ENCODE data around the gene NT5C1A.

The NT5C1A gene

DNA sequence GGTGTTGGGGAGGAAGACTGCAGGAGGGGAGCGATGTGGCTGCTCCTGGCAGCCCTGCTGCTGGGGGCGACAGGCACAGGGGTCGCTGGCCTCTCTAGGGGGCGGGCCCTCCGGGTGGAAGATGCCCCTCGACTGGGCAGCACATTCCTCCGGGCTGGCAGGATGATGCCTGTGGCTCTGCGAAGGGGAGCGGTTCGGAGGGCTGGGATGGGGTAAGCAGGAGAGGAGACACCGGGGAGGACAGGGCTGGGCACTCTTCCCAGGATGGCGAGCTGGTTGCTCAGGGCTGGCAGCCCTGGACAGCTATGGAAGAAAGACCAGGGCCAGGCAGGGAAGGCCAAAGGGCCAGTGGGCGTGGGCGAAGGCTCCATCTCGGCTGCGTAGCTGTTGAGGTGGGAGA is 45.3 kb downstream of the NT5C1A start:
- Mint-ChIP-seq H3K27me3 (peaks cover 12% of the 10 kb centered on the region), H3K9me3 (no peaks in the 10 kb centered on the region), H3K27ac (no peak overlapping the region), H3K36me3 (ENCODE audit: low read depth) (no peaks in the 10 kb centered on the region), H3K4me1 (ENCODE audit: low read depth) (peaks cover 7% of the 10 kb centered on the region), H3K4me3 (no peak overlapping the region)

DNA sequence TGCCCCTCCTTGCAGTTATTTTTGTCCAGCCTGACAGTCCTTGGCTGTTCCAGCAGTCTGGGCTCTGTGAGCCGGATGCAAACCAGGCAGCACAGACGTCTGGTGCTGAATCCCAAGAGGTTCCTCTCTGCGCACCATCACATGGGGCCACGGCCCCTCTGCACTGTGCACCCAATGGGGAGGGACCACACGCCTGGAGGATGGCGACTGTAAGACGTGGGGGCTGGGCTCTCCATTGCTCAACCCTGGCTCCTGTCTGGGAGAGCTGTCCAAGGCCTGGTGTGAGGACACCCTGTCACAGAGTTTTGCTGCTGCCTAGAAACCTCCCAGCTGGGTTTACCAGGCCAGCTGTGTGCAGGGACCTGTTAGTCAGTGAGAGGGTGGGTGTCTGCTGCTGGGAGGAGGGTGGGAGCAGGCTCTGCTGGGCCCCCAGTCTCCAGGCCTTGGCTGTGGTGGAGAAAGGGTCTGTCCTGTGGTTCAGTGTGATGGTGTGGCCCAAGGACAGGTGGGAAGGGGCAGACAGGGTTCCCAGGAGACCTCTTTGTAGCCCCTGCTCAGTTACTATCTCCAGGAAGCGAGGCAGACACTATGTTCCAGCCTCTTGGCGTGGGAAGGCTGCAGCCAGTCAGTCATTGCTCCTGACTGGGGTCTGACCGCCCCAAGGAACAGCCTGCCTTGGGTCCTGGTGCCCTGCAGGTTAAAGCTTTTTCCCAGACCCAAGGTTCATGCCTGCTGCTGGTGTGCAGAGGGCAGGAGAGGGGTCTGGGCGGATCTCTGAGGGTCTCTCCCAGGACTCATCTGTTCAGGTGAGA is 46.2 kb downstream of the NT5C1A start:
- H3K27ac Mint-ChIP-seq, result no peak overlapping the region
- H3K4me3 Mint-ChIP-seq, result no peak overlapping the region
- peaks cover 12% of the 10 kb centered on the region for H3K27me3 Mint-ChIP-seq
- no peaks in the 10 kb centered on the region for H3K4me1 Mint-ChIP-seq (ENCODE audit: low read depth)
- H3K36me3 Mint-ChIP-seq (ENCODE audit: low read depth), result no peaks in the 10 kb centered on the region
- no peaks in the 10 kb centered on the region for H3K9me3 Mint-ChIP-seq

DNA sequence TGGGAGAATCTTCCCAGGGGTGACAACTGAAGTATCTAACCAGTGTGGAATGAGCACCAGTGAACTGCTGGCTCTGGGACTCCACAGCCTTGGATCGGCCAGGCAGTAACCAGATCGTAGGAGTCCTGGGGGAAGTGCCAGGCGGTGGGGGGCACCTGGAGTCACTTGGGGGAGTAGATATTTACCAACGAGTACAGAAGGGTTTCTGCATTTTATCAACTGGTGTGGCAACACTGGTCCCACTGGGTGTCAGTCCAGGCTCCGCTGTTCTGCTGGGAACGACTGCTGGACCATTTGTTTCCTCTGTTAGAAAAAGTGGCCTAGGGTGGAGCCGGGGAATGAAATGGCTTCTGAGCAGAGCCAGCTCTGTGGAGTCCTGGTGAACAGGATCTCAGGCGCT is 46.9 kb downstream of the NT5C1A start:
- no peaks in the 10 kb centered on the region for H3K4me1 Mint-ChIP-seq (ENCODE audit: low read depth)
- no peaks in the 10 kb centered on the region for H3K9me3 Mint-ChIP-seq

DNA sequence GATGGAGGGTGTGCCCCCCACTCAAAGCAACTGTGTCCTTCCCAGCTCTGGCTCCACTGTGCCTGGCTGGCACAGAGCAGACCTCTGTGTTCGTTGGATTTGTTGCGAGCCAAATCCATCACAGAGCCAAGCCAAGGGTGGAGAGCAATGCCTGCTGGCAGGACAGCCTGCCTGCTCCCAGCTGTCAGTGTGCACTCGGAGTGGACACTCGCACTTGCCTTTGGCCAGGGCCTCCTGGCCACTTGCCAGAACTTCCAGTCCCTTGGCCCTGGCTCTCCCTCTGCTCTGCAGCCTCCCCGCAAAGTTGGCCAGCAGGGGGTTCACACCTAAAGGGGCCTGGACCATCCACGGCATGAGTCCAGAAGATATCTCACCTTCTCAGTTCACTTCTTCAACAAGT is 48.9 kb downstream of the NT5C1A start:
- Mint-ChIP-seq H3K4me1 (ENCODE audit: low read depth) (no peaks in the 10 kb centered on the region), H3K4me3 (no peak overlapping the region), H3K27ac (no peak overlapping the region), H3K9me3 (no peaks in the 10 kb centered on the region), H3K36me3 (ENCODE audit: low read depth) (no peaks in the 10 kb centered on the region), H3K27me3 (peaks cover 12% of the 10 kb centered on the region)

More for the DNA sequence above, 46.9 kb downstream of the NT5C1A start:
- Mint-ChIP-seq H3K27me3 (peaks cover 12% of the 10 kb centered on the region), H3K36me3 (ENCODE audit: low read depth) (no peaks in the 10 kb centered on the region), H3K4me3 (no peak overlapping the region), H3K27ac (no peak overlapping the region)

DNA sequence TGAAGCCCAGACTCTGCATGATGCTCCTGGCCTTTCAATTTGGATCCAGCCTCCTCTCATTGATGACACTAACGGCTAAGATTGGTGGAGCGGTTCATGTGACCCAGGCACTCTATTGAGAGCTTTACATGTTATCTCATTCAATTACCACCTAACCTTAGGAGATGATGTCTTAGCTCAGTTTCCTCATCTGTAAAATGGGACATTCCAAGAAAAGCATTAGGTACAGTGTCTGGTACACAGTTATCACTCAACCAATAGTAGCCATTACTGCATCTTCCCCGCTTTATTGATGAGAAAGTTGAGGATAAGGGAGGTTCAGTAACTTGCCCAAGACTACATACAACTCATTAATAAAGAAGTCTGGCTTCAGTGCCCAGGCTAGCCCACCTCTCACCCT is 49.5 kb downstream of the NT5C1A start:
- Mint-ChIP-seq H3K9me3 (no peaks in the 10 kb centered on the region), H3K36me3 (ENCODE audit: low read depth) (no peaks in the 10 kb centered on the region)

DNA sequence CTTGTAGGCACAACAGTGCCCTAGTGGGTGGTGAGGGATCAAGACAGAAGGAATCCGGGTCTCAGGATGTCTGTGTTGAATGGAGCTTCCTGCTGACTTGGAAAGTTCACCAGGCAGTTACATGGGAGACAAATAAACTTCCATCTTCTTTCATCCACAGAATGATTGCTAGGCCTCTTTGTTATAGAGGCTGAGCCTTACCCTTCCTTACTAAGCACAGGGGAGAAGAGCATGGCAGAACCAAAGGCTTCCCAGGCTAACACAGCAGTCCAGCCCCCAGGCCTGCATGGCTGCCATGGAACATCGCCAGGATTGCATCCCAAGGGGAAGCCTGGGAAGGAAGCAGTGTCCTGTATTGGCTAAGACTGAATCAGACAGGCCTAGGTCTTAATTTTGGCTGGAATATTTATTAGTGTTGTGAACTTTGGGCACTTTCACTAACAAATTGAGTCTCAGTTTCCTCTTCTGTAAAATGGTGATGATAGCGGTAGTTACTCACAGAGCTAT is 51.2 kb downstream of the NT5C1A start:
- Mint-ChIP-seq H3K9me3 (no peaks in the 10 kb centered on the region), H3K27ac (no peak overlapping the region), H3K27me3 (peaks cover 12% of the 10 kb centered on the region), H3K4me3 (no peak overlapping the region), H3K36me3 (ENCODE audit: low read depth) (no peaks in the 10 kb centered on the region), H3K4me1 (ENCODE audit: low read depth) (no peaks in the 10 kb centered on the region)

More for the DNA sequence above, 49.5 kb downstream of the NT5C1A start:
- H3K27me3 Mint-ChIP-seq, result peaks cover 12% of the 10 kb centered on the region
- H3K4me3 Mint-ChIP-seq, result no peak overlapping the region
- no peaks in the 10 kb centered on the region for H3K4me1 Mint-ChIP-seq (ENCODE audit: low read depth)
- H3K27ac Mint-ChIP-seq, result no peak overlapping the region

DNA sequence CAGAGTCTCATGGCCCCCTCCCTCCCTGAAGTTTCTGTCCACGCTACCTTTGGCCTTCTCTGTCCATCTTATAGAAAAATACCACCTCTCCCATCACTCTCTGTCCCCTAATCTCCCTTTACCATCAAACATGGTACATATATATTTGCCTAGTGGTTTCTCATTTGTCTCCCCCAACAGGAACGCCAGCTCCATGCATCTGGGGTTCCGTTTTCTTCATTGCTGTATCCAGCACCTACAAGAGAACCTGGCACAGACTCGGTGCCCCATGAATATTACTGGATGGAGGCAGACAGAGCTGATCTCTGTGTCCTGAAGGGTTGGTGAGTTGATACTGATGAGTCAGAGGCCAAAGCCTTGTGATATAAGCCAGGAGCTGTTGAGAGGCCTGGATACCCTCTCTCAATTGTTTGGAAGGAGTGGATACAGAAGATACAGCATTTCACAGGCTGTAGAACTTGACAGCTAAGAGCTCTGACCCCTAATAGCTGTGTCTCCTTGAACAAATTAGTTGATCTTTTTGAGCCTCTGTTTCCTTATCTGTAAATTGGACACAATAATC is 54.3 kb downstream of the NT5C1A start:
- Mint-ChIP-seq H3K4me1 (ENCODE audit: low read depth) (no peaks in the 10 kb centered on the region), H3K9me3 (no peaks in the 10 kb centered on the region), H3K36me3 (ENCODE audit: low read depth) (no peaks in the 10 kb centered on the region), H3K4me3 (no peak overlapping the region), H3K27ac (no peak overlapping the region), H3K27me3 (no peaks in the 10 kb centered on the region)

DNA sequence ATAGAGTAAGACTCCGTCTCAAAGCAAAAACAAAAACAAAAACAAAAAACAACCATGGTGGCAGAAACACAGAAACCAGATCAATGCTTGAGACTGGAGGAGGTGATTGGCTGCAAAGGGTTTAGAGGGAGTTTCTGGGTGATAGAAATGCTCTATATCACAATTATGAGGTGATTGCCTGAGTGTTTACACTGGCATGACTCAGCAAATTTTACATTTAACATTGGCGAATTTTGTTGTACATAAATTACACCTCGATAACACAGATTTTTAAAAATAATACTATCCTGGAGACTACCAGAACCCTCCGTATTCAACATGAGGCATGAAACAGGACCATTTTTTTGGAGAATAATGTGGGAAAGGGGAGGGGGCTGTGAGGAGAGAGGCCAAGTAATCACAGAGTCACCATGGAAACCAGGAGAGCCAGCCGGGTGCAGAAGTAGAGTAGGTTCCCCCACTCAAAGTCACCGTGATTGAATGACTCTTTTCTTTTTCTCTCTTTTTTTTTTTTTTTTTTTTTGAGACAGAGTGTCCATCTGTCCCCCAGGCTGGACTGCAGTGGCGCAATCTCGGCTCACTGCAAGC is 56.7 kb downstream of the NT5C1A start:
- Mint-ChIP-seq H3K36me3 (ENCODE audit: low read depth) (no peaks in the 10 kb centered on the region), H3K27ac (no peak overlapping the region), H3K4me3 (no peak overlapping the region), H3K4me1 (ENCODE audit: low read depth) (no peaks in the 10 kb centered on the region), H3K9me3 (no peaks in the 10 kb centered on the region), H3K27me3 (no peaks in the 10 kb centered on the region)

DNA sequence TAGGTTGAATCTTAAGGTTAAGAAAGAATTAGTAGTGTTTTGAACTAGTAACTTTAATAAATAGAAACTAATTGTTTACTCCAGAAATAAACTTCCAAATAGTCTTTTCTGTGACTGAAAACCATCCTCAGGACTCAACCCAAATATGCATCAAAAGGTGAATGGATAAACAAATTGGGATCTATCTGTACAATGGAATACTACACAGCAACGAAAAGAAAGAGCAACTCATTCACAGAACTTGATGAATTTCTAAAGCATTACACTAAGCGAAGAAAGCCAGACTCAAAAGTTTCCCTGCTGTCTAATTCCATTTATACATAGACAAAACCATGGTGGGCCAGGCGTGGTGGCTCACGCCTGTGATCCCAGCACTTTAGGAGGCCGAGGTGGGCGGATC is 57.4 kb downstream of the NT5C1A start:
- Mint-ChIP-seq H3K27me3 (no peaks in the 10 kb centered on the region), H3K4me3 (no peak overlapping the region), H3K9me3 (no peaks in the 10 kb centered on the region), H3K4me1 (ENCODE audit: low read depth) (peaks cover 4% of the 10 kb centered on the region), H3K36me3 (ENCODE audit: low read depth) (no peaks in the 10 kb centered on the region), H3K27ac (no peak overlapping the region)

DNA sequence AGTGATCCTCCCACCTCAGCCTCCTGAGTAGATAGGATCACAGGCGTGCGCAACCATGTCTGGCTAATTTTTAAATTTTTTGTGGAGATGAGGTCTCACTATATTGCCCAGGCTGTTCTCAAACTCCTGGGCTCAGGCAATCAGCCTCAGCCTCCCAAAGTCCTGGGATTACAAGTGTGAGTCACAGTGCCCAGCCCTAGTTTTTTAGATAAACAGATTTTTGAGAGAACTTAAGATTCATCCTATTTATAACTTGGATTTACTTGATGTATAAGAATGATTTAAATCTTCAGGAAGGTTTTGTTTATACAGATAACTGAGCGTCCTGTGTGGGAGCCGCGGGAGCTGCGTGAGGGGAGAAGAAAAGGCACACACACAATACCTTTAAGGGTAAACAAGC is 58.7 kb downstream of the NT5C1A start:
- no peak overlapping the region for H3K27ac Mint-ChIP-seq
- H3K36me3 Mint-ChIP-seq (ENCODE audit: low read depth), result no peaks in the 10 kb centered on the region
- H3K27me3 Mint-ChIP-seq, result no peaks in the 10 kb centered on the region
- no peak overlapping the region for H3K4me3 Mint-ChIP-seq
- peaks cover 7% of the 10 kb centered on the region for H3K4me1 Mint-ChIP-seq (ENCODE audit: low read depth)
- H3K9me3 Mint-ChIP-seq, result no peaks in the 10 kb centered on the region

DNA sequence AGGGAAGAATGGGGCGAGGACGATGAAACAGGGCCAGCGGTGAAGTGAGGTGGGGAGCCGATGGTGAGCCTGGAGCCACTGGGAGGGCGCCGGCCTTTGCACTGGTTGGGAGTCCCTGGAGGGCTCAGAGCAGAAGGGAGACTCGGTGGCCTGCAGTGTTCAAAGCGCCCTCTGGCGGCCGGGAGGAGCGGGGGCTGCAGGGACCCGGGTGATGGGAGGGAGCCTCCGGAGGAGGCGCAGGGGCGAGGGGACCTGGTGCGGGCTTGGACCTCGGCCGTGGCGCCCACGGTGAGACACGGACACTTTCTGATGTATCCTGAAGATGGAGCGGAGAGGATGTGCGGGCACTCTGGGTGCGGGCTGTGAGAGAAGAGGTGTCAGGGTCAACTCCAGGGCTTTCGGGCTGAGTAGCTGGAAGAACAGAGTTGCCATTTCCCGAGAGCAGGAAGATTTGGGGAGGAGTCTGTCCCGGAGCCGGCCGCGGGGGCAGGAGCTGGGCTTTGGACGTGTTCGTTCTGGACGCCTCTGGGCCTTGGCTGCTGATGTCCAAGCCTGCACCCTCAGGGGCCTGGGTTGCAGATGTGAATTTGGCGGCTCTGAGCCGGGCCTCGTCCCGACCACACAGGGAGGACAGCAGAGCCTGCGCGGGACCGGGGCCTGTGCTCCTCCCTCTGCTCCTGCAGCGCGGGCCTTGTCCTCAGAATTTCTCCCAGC is 62.1 kb downstream of the NT5C1A start:
- H3K27ac Mint-ChIP-seq, result no peak overlapping the region
- H3K9me3 Mint-ChIP-seq, result no peaks in the 10 kb centered on the region
- H3K27me3 Mint-ChIP-seq, result peaks cover 1% of the 10 kb centered on the region
- H3K36me3 Mint-ChIP-seq (ENCODE audit: low read depth), result no peaks in the 10 kb centered on the region
- H3K4me3 Mint-ChIP-seq, result no peak overlapping the region
- H3K4me1 Mint-ChIP-seq (ENCODE audit: low read depth), result peaks cover 7% of the 10 kb centered on the region

Measured in stimulated activated naive CD8-positive, alpha-beta T cell treated with anti-CD3 and anti-CD28 coated beads, Interleukin-15, Interleukin-2, amounts not matched to agents 100 ng/mL and 50 ng/mL, for 24 hours (primary cell).